HG02623 (cell line): ENCODE measurements around the gene PLIN4.
"Not testable (repeated sequence)": the region's sequence is repeated elsewhere in the genome, so short reads cannot be mapped to it uniquely, and the experiment has no call there.

Source experiments
- ATAC-seq: cut with Tn5 transposase; IDR thresholded peaks from one replicate; pipeline ENCODE4 v1.9.1; 2021; ENCODE audit warnings: moderate library complexity; ENCODE audit not compliant: unreplicated experiment

Gene PLIN4

DNA sequence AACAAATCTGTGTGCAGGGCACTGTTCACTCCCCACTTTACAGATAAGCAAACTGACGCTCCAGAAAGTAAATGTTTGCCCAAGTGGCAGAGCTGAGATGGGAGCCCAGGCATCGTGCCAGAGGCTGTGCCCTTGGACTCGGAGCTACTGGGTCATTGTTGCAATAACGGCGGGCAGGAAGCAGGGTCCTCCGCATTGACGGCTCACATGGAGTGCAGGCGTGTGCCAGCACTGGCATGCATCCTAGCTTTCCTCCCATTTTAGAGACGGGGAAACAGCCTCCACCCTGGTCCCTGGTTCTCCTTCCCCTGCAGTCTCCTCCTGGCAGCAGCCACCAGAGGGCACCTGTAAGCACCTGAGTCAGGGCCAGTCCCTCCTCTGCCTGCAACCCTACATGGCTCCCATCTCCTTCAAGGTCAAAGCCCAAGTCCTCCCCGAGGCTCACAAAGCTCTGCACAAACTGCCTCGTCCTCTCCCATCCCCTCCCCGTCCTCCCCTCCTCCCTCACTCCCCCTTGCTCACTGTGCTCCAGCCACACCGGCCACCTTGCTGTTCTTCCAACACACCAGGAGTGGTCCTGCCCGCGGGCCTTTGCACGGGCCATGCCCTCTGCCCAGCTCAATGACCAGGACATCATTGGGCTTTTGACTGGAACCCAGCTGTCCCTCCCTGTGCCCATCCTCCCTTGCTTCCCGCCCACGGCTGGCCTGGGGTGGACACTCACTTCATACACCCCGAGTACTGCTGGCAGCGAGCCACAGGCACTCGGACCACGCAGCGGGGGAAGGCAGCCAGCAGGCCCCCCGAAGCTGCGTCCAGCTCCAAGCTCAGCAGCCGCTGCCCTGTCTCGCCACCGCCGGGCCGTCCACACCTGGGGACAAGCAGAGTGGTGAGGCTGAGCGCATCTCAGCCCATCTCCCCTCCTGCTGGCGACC, 29.3 kb upstream of the PLIN4 start:
- no peak for ATAC-seq

DNA sequence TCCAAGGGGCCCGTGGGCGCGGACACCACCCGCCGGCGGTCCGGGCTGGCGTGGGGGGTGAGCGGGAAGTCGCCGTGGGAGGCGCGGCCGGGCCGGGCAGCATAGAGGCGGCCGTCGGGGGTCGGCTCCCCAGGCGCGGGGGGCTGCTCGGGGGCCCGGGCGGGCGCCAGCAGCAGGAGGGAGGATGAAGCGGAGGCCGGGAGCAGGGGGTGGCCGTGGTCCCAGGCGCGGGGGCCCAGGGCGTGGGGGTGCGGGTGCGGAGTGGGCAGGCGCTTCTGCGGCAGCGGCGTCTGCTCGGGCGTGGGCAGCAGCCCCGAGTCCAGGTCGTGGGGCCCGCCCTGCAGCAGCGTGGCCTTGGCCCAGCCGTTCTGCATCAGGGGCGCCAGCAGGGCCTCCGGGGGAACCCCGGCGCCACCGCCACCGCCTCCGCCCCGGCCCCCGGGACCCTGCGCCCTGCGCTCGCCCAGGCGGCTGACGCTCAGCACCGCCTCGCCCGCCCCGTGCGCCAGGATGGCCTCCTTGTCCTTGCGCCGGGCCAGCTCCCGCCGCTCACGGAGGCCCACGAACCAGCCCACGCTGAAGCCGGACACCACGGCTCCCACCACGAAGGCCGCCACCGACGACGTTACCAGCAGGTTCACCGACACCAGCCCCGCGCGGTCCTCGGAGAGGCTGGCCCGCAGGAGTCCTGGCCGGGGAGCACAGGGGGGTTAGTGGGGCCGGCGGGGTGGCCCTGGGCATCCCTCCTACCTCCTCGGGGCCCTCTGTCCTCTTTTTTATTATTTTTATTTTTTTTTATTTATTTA, 25.8 kb upstream of the PLIN4 start:
- ATAC-seq: no peak

GRCh38 chr19:4542896-4543841, 24.9 kb upstream of the PLIN4 start:
- ATAC-seq: no peak

DNA sequence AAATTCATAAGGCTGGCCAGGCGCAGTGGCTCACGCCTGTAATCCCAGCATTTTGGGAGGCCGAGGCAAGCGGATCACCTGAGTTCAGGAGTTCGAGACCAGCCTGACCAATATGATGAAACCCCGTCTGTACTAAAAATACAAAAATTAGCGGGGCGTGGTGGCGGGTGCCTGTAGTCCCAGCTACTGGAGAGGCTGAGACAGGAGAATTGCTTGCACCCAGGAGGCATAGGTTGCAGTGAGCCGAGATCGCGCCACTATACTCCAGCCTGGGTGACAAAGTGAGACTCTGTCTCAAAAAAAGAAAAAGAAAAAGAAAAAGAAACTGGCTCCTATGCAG, 23.5 kb upstream of the PLIN4 start:
- not testable (repeated sequence) for ATAC-seq

DNA sequence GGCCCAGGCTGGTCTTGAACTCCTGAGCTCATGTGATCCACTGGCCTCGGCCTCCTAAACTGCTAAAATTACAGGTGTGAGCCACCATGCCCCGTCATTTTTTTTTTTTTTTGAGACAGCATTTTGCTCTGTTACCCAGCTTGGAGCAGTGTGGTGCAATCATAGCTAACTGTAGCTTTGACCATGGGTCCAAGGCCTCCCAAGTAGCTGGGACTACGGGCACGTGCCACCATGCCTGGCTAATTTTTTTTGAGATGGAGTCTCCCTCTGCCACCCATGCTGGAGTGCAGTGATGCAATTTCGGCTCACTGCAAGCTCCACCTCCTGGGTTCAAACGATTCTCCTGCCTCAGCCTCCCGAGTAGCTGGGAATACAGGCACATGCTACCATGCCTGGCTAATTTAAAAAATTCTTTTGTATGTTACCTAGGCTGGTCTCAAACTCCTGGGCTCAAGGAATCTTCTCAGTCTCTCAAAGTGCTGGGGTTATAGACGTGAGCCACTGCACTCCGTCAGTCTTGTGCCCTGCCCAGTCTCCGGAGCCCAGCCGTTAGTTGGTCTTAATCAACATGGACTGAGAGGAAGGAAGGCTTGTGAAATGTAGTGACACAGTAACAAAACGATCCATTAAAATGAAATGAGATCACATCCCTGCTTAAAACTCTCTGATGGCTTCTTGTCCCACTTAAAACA, 23.0 kb upstream of the PLIN4 start:
- no peak for ATAC-seq

DNA sequence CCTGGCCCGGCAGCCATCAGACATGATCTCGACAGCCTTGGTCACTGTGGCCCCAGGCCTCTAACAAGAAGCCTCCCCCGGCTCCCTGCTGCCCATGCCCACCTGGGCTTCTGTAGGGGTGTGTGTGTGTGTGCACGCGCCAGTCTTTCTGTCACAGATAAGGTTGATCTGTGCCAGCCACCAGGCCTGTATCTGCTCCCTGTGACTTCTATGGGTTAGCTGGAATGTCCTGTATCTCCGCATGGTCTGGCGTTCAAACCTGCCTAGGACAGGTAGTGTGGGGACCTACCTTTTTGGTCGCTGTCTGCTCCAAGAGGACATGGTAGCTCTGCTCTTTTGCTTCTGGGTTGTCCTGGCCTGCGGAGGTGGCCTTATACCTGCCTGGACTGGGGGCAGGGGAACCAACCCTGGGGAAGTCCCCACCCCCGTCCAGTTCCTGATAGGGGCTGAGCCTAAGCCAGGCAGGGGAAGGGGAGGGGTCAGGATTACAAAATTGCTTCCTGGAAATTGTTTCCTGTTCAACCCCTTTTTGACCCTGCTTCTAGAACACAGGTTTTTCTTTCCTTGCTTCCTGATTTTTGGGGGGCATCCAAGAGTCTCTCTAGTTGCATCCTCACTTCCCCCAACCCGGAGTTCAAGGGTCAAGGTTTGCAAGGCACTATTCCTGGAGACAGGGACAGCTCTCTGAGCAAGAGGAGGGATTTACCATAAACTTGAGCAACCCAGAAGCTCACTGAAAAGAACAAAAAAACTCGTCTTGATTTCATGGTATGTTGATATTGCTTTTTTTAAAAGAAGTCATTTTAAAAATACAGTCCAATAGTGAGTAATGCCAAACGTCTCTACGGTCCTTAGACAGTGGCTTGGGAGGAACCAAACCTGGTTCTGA, 21.7 kb upstream of the PLIN4 start, which contains the start of gene LRG1:
Gene LRG1 (minus strand): TSS at position 344 of the 889 bp plus-strand sequence. CDS start 23 bp downstream, at position 321.
- no peak for ATAC-seq

GRCh38 chr19:4539169-4539692, 20.9 kb upstream of the PLIN4 start:
- no peak for ATAC-seq

DNA sequence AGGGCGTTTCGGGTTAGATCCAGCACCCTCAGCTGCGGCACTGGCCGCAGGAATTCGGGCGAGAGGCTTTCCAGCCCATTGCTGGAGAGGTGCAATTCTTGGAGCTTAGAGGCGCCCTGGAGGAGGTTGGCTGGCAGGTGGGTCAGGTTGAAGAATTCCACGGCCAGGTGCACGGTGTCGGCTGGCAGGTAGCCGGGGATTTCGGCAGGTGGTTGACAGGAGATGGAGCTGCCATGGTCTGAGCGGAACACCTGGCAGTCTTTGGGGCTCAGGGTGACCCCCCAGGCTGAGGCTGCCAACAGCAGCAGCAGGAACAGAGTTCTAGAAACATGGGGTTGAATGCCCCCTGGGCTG, 20.3 kb upstream of the PLIN4 start:
- no peak for ATAC-seq

GRCh38 chr19:4537953-4538600, 19.8 kb upstream of the PLIN4 start:
- no peak for ATAC-seq

DNA sequence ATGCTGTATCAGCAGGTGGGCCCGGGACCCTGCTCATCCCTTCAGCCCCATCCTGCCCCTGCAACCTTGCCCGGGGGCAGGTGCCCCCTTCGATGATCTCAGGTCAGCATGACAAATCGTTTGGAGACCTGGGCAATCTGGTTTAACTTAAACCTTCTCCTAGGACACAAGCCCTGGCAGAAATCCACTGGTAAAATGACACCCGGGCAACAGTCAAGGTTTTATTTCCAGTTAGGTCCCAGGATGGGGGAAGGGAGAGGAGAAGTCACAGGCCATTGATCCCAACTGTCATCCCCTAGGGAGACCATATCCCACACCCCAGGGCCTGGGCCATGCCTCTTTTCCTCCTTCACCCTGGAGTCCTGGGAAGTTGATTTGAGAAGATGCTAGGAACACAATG, 18.5 kb upstream of the PLIN4 start:
- ATAC-seq: no peak

- ATAC-seq: no peak
Observed at GRCh38 chr19:4534836-4535658, 16.8 kb upstream of the PLIN4 start, which contains the start of gene PLIN5. Gene PLIN5 (minus strand): TSS chr19:4535224. CDS start chr19:4534074, 1,150 bp downstream.

GRCh38 chr19:4533835-4534424, 15.6 kb upstream of the PLIN4 start:
- ATAC-seq: no peak

- no peak for ATAC-seq
Observed at GRCh38 chr19:4533334-4533733, 15.0 kb upstream of the PLIN4 start.

DNA sequence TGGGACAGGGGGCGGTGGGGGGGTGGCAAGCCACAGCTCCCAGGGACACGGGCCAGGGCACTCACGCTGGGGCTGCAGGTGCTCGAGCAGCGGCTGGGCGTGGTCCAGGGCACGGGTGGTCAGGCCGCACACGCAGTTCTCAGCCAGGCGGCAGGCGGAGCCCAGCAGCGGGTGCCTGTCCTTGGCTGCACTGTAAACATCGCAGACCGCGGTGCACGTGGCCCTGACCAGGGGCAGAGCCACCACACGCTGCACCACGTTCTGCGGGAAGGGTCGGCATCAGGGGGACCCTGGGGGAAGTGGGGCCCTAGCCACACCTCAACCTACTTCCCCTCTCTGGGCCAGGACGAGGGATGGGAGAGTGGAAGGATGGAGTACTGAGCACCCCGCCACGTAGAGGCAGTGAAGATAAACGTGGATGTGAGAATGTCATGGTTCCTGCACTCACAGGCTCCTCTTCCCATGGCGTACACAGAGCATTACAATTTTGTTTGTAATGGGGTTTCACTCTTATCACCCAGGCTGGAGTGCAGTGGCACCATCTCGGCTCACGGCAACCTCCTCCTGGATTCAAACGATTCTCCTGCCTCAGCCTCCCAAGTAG, 13.4 kb upstream of the PLIN4 start:
- no peak for ATAC-seq

- ATAC-seq: no peak
Observed at GRCh38 chr19:4529924-4530522, 11.7 kb upstream of the PLIN4 start.

GRCh38 chr19:4528843-4529242, 10.6 kb upstream of the PLIN4 start:
- ATAC-seq: no peak
